ENCODE data around the gene IFT52.
"Not testable (repeated sequence)": the region's sequence is repeated elsewhere in the genome, so short reads cannot be mapped to it uniquely, and the experiment has no call there.

IFT52 gene

GRCh38 chr20:43653966-43654365, 63.2 kb downstream of the IFT52 start:
- no peak for DNase-seq

GRCh38 chr20:43655176-43655575, 64.4 kb downstream of the IFT52 start:
- DNase-seq = not testable (repeated sequence)

- DNase-seq = no peak
Measured at GRCh38 chr20:43655937-43656336, 65.2 kb downstream of the IFT52 start.

GRCh38 chr20:43658069-43658722, 67.5 kb downstream of the IFT52 start:
- no peak for DNase-seq

- DNase-seq = no peak
Measured at GRCh38 chr20:43658723-43659419, 68.1 kb downstream of the IFT52 start.

- DNase-seq = no peak
Measured at GRCh38 chr20:43662943-43663655, 72.4 kb downstream of the IFT52 start.

GRCh38 chr20:43665466-43666176, 74.9 kb downstream of the IFT52 start:
- DNase-seq = no peak

GRCh38 chr20:43666376-43667328, 75.9 kb downstream of the IFT52 start, which contains the start of gene MYBL2:
TSS of gene MYBL2 (plus strand) at chr20:43667114. CDS start at chr20:43667284, 170 bp downstream.
- DNase-seq = peak; percentile 20

- DNase-seq = peak; percentile 58
Measured at GRCh38 chr20:43667341-43668132, 76.8 kb downstream of the IFT52 start.

GRCh38 chr20:43669332-43669731, 78.6 kb downstream of the IFT52 start:
- no peak for DNase-seq

GRCh38 chr20:43670423-43670822, 79.7 kb downstream of the IFT52 start:
- no peak for DNase-seq

GRCh38 chr20:43676368-43676767, 85.6 kb downstream of the IFT52 start:
- no peak for DNase-seq

- no peak for DNase-seq
Measured at GRCh38 chr20:43680981-43681380, 90.2 kb downstream of the IFT52 start.

GRCh38 chr20:43681468-43681942, 90.8 kb downstream of the IFT52 start:
- DNase-seq = no peak

- peak; percentile 8 for DNase-seq
Measured at GRCh38 chr20:43681991-43682410, 91.3 kb downstream of the IFT52 start.

- no peak for DNase-seq
Measured at GRCh38 chr20:43682446-43682845, 91.7 kb downstream of the IFT52 start.

GRCh38 chr20:43686820-43687219, 96.1 kb downstream of the IFT52 start:
- no peak for DNase-seq

GRCh38 chr20:43689165-43689564, 98.4 kb downstream of the IFT52 start:
- no peak for DNase-seq

- DNase-seq = no peak
Measured at GRCh38 chr20:43690943-43691598, 100.3 kb downstream of the IFT52 start.

GRCh38 chr20:43691928-43692524, 101.3 kb downstream of the IFT52 start:
- no peak for DNase-seq
